Kidney (tissue), 14 donors: Measurements from ENCODE around the gene UNC13A. TPM values are rescaled to one million over a fixed set of nuclear protein-coding genes. Genes with fewer than 3 reads are reported as not detected.

Experiments
- DNase-seq, 5 donors: peaks; one replicate each; pipeline ENCODE4 v3.0.0-alpha.2; 2013 to 2020
- FAIRE-seq: peaks from 2 replicates; lab custom pipeline; 2012; peaks lifted over from hg19 to GRCh38; lab: Jason Lieb, UNC
- H3K27ac ChIP-seq, 2 donors: one replicate each; pipeline ENCODE4 v1.7.0; 2013; ENCODE audit warnings: low read depth in 2 of 2, low read length in 2 of 2, inconsistent platforms in 1 of 2
- H3K27me3 ChIP-seq: one replicate; pipeline ENCODE4 v1.7.1; 2013; ENCODE audit warnings: low read length, inconsistent platforms; ENCODE audit not compliant: control insufficient read depth, insufficient read depth
- H3K36me3 ChIP-seq, 3 donors: one replicate each; pipeline versions ENCODE4 v1.7.0 to v1.7.1; 2013; ENCODE audit warnings: low read length in 3 of 3, control low read depth in 1 of 3, inconsistent platforms in 1 of 3; ENCODE audit not compliant: insufficient read depth in 3 of 3, control insufficient read depth in 2 of 3
- H3K4me1 ChIP-seq, 3 donors: one replicate each; pipeline versions ENCODE4 v1.7.0 to v1.7.1; 2013; ENCODE audit warnings: low read length in 3 of 3, inconsistent platforms in 1 of 3, low read depth in 1 of 3; ENCODE audit not compliant: control insufficient read depth in 2 of 3, insufficient read depth in 2 of 3
- H3K4me3 ChIP-seq, 3 donors: one replicate each; pipeline versions ENCODE4 v1.7.0 to v1.8.1; 2013; ENCODE audit warnings: low read length in 3 of 3, control low read depth in 1 of 3, inconsistent platforms in 1 of 3
- H3K9ac ChIP-seq, 3 donors: one replicate each; pipeline versions ENCODE4 v1.7.0 to v1.7.1; 2013; ENCODE audit warnings: low read length in 3 of 3, control low read depth in 1 of 3, inconsistent platforms in 1 of 3
- H3K9me3 ChIP-seq, 3 donors: one replicate each; pipeline versions ENCODE4 v1.7.0 to v1.7.1; 2013; ENCODE audit warnings: low read length in 3 of 3, control low read depth in 1 of 3, inconsistent platforms in 1 of 3; ENCODE audit not compliant: control insufficient read depth in 2 of 3, insufficient read depth in 1 of 3
- CTCF ChIP-seq: IDR thresholded peaks from 3 replicates; pipeline ENCODE4 v1.5.1; 2012; ENCODE audit warnings: mild to moderate bottlenecking, moderate library complexity, borderline replicate concordance; ENCODE audit not compliant: insufficient read depth; ENCODE audit errors: extremely low read depth
- intact Hi-C: fragments of 100-400 bp; cut with DNase I; formaldehyde crosslinking; loops from one replicate; pipeline ENCODE4 v1.11.1; 2022
- polyA plus RNA-seq: library from polyadenylated mRNA; stranded (reverse); fragments of 350-450 nt; fragmentation: Illumina TruSeq; extraction: RNeasy Lipid Tissue Mini Kit (QIAGEN cat#74804); gene quantifications from one replicate; pipeline ENCODE4 v1.2.3, GENCODE V29; 2014; ENCODE audit warnings: low read depth, low replicate concordance; ENCODE audit not compliant: insufficient read depth
- total RNA-seq: library from RNA; stranded (reverse); fragmentation: NEBNext Ultra II Directional; extraction: Animal tissue kit (Norgen Biotek cat#: 25700); gene quantifications from one replicate; pipeline ENCODE4 v1.2.1, GENCODE V29; 2021
- donor health status: control.
- donor health status: control.
- donor health status: control.
- donor health status: control.
- donor health status: control.
- donor health status: DM: yes; HTN: yes; CAD: no.
- donor health status: Normal renal cell carcinoma (clear cell type).

The UNC13A gene
- total and polyA plus RNA-seq, 2 donors from 2014 or later: 0.06 to 2.2 TPM

- intact Hi-C loops: no loop called here
Measured at GRCh38 chr19:17629760-17630159, 58.4 kb downstream of the UNC13A start.

GRCh38 chr19:17627921-17628320 lies 60.2 kb downstream of the UNC13A start:
- peak in 1 of 5 donors; percentile 33 for DNase-seq
- intact Hi-C loops: no loop called here
- Histone ChIP-seq H3K9ac (no peak overlapping the region), H3K4me1 (no peaks in the 10 kb centered on the region), H3K36me3 (no peaks in the 10 kb centered on the region), H3K4me3 (no peak overlapping the region), H3K9me3 (no peaks in the 10 kb centered on the region), H3K27ac (no peak overlapping the region), H3K27me3 (no peaks in the 10 kb centered on the region)
- FAIRE-seq: no peak
- no peak for TF ChIP-seq CTCF

More at GRCh38 chr19:17629760-17630159, 58.4 kb downstream of the UNC13A start:
- Histone ChIP-seq H3K9me3 (no peaks in the 10 kb centered on the region), H3K27me3 (no peaks in the 10 kb centered on the region), H3K4me1 (no peaks in the 10 kb centered on the region), H3K4me3 (no peak overlapping the region), H3K27ac (no peak overlapping the region), H3K36me3 (no peaks in the 10 kb centered on the region), H3K9ac (no peak overlapping the region)
- TF ChIP-seq CTCF: no peak
- DNase-seq (peak in 1 of 5 donors; percentile 17), FAIRE-seq (no peak)

DNA sequence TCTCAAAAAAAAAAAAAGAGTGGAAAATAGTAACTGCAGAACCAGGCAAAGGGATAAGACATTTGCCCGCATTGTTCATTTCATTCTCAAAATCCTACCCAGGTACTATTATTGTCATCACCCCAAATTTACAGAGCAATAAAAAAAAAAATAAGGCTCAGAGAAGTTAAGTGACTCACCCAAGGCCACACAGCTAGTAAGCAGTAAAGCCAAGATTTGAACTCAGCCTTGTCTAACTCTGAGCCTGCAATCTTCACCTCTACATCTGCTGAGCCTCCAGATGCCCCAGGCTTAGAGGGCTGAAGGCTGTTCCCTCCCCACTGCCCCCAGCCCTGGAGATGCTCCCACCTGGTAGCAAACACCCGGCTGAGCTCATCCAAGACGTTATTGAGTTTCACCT lies 61.0 kb downstream of the UNC13A start:
- H3K4me1 ChIP-seq: no peaks in the 10 kb centered on the region
- H3K27ac ChIP-seq: no peak overlapping the region
- no peak overlapping the region for H3K9ac ChIP-seq
- FAIRE-seq (no peak), DNase-seq (peak in 1 of 5 donors; percentile 33)
- no peaks in the 10 kb centered on the region for H3K36me3 ChIP-seq
- no peaks in the 10 kb centered on the region for H3K27me3 ChIP-seq
- no peak for TF ChIP-seq CTCF
- no peak overlapping the region for H3K4me3 ChIP-seq
- intact Hi-C loops: no loop called here
- H3K9me3 ChIP-seq: peaks cover 0 to 1% (median 0%) of the 10 kb centered on the region in 3 donors

DNA sequence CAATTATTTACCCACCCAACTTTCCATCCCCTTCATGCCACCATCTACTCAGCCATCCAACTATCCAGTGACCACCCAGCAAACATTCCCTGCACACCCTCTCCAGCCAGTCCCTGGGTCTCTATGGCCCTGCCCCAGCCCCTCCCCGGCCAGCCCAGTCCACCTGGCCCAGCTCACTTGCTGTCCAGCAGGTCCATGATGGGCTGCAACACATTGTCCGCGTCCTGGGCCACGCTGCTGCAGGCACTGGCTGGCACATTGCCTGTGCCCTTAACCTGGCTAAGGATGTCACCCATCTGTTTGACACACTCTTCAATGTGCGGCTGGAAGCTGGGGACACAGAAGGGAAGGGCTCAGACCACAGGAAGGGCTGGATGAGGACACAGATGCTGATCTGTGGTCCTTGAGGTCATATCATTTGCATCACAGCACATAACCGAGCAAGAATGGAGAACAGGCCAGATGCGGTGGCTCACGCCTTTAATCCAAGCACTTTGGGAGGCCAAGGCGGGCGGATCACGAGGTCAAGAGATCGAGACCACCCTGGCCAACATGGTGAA lies 61.6 kb downstream of the UNC13A start:
- intact Hi-C loops: no loop called here
- H3K9ac ChIP-seq: no peak overlapping the region
- FAIRE-seq (no peak), DNase-seq (peak in 1 of 5 donors; percentile 45)
- H3K27ac ChIP-seq: no peak overlapping the region
- H3K27me3 ChIP-seq: no peaks in the 10 kb centered on the region
- no peaks in the 10 kb centered on the region for H3K4me1 ChIP-seq
- no peak overlapping the region for H3K4me3 ChIP-seq
- H3K36me3 ChIP-seq: no peaks in the 10 kb centered on the region
- no peak for TF ChIP-seq CTCF
- H3K9me3 ChIP-seq: peaks cover 0 to 8% (median 0%) of the 10 kb centered on the region in 3 donors
